Limb (tissue), 2 donors: ENCODE results near the gene TLR10.
"Not testable (repeated sequence)": the region's sequence is repeated elsewhere in the genome, so short reads cannot be mapped to it uniquely, and the experiment has no call there.

ENCODE experiments used
- DNase-seq, 2 donors: peaks; one replicate each; pipeline ENCODE4 v3.0.0-alpha.2; 2016; ENCODE audit errors: extremely low spot score in 2 of 2

The TLR10 gene, protein sequence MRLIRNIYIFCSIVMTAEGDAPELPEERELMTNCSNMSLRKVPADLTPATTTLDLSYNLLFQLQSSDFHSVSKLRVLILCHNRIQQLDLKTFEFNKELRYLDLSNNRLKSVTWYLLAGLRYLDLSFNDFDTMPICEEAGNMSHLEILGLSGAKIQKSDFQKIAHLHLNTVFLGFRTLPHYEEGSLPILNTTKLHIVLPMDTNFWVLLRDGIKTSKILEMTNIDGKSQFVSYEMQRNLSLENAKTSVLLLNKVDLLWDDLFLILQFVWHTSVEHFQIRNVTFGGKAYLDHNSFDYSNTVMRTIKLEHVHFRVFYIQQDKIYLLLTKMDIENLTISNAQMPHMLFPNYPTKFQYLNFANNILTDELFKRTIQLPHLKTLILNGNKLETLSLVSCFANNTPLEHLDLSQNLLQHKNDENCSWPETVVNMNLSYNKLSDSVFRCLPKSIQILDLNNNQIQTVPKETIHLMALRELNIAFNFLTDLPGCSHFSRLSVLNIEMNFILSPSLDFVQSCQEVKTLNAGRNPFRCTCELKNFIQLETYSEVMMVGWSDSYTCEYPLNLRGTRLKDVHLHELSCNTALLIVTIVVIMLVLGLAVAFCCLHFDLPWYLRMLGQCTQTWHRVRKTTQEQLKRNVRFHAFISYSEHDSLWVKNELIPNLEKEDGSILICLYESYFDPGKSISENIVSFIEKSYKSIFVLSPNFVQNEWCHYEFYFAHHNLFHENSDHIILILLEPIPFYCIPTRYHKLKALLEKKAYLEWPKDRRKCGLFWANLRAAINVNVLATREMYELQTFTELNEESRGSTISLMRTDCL

DNA sequence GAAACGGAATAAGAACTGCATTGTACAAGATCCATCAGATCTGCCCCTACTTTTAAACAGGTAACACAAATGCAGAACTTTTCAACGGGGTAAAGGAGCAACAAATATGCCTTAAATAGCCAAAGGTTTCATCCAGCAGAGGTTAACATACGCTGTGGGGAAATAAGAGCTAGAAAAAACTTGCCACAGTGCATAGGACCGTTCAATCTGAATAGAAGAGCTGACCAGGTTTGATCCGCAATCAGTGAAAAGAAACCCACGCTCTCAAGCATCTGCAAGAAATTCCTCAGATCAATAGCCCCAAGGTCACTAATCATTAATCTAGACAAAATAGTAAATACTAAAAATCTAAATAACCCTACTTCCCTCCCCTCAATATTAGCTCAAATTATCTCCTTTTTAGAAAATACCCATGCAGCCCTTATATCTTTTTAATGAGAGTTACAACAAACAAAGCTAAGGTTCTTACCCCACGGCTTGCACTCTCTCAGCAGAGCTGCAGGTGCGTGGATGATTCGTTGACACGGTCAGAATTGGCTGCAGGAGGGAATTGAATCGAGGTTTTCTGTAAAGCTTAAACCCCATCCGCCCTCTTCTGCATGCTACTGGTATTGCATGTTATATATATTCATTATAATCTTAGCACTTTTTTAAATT, at the start of gene TLR10:
TSS of gene TLR10 (minus strand) at position 539 of the 657 bp plus-strand sequence. CDS start 7,400 bp downstream, outside the sequence.
- DNase-seq, result peak in 1 of 2 donors; percentile 40

DNA sequence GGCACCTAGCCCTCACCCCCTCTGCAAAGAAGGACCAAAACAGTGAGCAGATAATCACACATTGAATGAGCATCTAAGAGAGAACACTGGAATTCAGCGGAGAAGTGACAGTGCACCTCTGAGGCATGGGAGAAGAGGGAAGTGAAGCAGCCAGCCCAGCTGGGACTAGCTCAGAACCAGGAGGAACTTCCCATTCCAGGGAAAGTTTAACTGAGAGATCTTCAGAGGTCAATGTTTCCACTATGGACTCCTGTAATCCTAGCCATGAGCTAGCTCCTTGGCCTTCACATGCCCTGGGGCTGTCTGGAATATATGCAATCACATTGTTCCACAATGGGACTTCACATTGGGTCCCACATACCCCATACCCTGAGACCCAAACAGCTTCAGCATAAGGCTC, 49.4 kb upstream of the TLR10 start:
- DNase-seq, result no peak

DNA sequence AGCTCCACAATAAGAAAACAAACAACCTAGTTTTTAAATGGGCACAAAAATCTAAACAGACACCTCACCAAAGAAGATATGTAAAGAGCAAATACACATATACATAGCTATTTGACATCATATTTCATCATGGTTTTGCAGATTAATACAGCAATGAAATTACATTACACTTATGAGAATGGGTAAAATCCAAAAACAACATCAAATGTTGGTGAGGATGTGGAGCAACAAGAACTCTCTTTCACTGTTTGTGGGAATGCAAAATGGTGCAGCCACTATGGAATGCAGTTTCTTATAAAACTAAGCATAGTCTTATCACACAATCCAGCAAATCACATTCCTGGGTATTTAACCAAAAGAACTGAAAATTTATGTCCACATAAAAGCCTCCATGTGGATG, 48.9 kb upstream of the TLR10 start:
- no peak for DNase-seq

DNA sequence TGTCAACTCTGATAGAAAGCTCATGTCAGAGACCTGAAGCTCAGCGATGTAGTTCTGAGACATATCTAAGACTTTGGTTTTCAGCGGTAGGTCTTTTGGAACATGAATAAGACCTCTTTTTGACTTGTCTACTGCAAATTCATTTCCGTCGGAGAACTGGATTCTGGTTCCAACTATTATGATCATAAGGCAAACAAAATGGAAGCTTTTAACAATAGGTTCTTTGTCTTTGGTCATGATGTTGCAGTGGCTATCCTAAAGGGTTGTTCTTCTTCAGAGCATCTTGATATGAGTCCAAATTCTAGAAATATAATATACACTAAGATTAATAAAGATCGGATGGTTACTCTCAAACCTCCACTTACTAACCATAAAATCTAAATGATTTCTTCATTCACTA, 46.4 kb upstream of the TLR10 start:
- DNase-seq, result no peak

DNA sequence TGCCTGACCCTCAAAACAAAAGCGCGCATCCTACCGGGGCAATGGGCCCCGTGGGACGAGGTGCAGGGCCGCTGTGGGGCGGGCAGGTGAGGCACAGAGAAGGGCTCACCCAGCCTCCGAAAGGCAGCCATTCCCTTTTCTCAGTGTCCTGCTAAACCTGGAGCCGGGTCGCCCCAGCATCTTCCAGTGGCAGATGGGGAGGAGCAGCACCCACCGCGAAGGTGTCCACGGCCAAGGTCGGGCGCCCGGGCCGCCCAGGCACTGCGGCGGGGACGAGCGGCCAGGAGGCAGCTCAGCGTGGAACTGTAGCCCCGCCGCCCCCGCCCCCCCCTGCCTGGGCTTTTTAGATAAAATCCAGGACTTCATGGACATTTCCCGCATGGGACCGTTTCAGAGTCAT, 41.0 kb upstream of the TLR10 start:
- no peak for DNase-seq

DNA sequence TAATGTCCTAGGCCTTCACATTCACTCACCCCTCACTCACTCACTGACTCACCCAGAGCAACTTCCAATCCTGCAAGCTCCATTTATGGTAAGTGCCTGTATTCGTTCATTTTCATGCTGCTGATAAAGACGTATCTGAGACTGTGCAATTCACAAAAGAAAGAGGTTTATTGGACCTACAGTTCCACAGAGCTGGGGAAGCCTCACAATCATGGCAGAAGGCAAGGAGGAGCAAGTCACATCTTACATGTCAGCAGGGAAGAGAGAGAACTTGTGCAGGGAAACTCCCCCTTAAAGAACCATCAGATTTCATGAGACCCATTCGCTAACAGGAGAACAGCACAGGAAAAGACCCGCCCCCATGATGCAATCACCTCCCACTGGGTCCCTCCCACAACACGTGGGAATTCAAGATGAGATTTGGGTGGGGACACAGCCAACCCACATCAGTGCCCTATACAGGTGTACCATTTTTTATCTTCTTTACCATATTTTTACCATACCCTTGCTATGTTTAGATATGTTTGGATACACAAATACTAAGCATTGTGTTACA, 40.0 kb upstream of the TLR10 start:
- DNase-seq, result no peak

DNA sequence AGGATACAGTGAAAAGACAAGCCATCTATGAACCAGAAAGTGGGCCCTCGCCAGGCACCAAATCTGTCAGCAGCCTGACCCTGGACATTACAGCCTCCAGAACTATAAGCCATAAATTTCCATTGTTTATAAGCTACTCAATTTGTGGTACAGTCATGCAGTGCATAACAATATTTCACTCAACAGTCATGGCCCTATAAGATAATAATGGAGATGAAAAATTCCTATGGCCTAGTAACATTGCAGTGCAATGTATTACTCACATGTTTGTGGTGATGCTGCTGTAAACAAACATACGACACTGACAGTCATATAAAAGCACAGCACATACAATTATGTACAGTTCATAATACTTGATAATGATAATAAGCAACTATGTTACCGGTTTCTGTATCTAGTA, 38.9 kb upstream of the TLR10 start:
- no peak for DNase-seq

DNA sequence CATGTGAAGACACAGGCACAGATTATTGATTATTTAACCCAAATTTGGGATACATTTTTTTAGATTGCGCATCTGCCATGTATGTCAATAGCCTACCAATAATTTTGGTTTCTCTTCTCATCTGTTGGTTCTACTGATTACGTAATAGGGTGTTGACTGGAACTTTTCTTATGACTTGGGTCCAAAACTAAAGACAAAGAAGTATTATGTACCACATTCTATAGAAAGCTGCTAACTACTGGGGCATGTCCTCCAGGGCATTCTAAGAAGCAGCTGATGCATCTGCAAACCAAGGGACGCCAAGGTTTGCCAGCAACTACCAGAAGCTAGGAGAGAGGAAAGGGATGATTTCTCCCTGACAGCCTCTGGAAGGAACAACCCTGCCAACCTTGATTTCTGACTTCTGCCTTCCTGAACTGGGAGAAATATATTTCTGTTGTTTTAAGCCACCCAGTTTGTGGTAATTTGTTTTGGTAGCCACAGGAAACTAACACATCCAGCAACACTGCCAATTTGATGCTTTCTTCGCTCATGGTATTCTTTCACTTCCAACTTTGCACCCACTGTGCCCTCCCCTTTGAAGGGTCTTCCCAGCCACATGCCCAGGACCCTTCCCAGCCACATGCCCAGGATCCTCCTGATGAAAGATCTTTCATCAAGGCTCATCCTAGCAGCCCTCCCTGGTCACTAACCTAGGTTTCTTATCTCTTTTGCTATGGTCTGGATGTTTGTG, 37.7 kb upstream of the TLR10 start:
- no peak for DNase-seq

DNA sequence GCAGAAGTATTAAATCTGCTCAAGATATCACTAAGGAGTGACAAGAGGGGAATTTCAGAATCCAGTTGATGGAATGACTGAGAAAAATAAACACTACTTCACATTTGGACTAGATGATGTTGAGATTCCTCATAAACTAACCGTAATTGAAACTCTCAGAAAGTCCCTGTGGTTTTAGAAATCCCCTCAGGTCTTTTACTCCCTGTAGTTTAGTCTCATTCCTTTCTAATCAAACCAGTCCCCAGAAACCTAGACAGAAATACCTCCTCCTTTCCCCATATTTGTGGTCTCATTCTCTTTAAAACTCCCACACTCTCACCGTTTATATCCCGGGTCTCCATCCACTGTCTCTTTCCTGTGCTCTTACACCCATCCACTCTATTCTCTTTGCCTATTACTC, 36.8 kb upstream of the TLR10 start:
- no peak for DNase-seq

DNA sequence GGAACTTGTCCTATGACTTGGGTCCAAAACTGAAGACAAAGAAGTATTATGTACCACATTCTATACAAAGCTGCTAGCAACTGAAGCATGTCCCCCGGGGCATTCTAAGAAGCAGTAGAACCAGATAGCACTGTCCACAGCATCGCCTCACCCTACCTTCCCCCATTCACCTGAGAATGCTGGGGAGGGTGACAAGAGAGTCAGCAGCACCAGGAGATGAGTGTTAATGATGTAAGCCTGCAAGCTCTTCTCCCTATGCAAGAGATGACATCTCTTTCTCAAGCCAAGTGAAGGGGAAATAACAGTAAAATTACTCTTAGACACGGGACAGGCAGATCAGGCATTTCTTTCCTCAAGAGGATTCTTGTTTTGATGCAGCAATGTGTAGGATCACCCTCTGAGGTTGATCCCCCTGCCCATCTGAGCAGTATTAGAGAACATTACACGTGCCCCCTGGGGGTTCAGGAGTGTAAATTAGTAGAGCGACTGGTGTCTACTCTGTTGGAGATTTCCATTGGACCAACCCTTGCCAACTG, 35.7 kb upstream of the TLR10 start:
- no peak for DNase-seq

DNA sequence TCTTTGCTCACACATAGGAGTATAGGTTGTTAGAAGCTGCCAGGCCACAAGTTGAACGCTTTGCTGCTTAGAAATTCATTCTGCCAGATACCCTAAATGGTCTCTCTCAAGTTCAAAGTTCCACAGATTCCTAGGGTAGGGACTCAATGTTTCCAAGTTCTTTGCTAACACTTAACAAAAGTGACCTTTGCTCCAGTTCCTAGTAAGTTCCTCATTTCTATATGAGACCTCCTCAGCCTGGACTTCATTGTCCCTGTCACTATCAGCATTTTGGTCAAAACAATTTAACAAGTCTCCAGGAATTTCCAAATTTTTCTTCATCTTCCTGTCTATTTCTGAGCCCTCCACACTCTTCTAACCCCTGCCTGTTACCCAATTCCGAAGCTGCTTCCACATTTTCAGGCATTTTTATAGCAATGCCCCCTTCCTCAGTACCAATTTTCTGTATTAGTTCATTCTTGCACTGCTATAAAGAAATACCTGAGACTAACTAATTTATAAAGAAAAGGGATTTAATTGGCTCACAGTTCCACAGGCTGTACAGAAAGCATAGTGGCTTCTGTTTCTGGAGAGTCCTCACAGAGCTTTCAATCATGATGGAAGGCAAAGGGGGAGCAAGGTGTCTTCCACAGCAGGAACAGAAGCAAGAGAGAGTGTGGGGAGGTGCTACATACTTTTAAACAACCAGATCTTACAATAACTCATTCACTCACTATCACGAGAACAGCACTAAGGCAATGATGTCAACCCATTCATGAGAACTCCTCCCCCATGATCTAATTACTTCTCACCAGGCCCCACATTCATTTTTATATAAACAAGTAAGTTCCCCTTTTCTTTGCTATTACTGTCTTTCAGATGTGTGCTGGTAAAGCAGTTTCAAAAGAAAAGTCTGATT, 33.3 kb upstream of the TLR10 start:
- DNase-seq, result no peak

DNA sequence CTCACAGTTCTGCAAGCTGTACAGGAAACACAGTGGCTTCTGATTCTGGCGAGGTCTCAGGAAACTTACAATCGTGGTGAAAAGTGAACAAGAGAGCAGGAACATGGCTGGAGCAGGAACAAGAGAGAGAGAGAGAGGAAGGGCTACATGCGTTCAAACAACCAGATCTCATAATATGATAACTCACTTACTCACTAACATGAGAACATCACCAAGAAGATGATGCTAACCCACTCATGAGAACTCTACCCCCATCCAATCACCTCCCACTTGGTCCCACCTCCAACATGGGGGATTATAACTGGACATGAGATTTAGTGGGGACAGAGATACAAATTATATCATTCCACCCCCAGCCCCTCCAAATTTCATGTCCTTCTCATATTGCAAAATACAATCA, 31.6 kb upstream of the TLR10 start:
- DNase-seq, result no peak

DNA sequence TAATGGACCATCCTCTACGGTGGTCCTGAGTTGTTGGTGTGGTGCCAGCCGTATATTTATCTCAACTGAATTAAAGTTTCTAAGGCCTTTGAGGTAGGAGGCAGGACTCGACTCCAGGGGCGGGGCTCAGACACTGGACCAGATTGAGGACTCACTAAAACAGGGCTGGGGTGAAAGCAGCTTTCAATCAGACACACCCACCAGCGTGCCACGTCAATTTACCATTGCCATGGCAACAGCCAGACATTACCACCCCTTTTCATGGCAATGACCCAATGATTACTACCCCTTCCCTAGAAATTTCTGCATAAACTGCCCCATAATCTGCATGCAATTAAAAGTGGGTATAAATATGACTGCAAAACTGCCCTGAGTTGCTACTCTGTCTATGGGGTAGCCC, 28.5 kb upstream of the TLR10 start:
- DNase-seq, result no peak

DNA sequence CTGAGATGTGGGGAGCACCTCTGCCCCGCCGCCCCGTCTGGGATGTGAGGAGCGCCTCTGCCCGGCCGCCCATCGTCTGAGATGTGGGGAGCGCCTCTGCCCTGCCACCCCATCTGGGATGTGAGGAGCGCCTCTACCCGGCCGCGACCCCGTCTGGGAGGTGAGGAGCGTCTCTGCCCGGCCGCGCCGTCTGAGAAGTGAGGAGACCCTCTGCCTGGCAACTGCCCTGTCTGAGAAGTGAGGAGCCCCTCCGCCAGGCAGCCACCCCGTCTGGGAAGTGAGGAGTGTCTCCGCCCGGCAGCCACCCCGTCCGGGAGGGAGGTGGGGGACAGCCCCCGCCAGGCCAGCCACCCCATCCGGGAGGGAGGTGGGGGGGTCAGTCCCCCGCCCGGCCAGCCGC, 24.7 kb upstream of the TLR10 start:
- not testable (repeated sequence) for DNase-seq

DNA sequence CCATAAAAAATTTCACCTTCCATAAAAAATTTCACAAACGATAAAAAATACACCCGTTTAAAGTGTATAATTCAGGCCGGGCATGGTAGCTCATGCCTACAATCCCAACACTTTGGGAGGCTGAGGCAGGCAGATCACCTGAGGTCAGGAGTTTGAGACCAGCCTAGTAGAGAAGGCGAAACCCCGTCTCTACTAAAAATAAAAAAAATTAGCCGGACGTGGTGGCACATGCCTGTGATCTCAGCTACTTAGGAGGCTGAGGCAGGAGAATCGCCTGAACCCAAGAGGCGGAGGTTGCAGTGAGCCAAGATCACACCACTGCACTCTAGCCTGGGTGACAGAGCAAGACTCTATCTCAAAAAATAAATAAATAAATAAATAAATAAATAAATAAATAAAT, 23.5 kb upstream of the TLR10 start:
- DNase-seq, result not testable (repeated sequence)

DNA sequence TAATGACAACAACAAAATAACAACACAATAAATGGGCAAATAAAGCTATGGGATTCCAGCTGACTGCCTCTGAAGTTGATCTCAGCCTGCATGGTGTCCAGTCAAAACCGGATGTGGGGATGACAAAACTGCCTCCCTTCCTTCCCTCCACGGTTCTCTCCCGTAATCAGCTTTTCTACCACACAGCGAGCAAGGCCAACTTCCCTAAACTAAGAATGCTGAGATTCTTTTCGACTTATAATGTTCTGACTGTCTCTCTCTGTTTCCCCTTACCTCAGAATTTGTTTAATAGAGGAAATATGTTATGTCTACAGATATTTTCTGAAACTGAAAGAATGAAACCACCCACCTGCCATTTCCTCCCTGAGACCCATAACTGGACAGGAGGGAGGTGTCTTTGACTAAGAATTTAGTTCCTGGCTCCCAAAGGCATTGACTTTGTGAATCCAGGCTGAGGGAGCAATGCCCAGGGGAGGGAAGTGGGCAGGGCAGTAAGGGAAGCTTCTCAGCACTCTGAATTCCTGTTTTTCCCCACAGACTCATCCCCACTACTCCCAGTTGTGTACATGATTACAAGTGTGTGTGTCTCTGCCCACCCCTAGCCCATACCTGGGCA, 22.8 kb upstream of the TLR10 start:
- no peak for DNase-seq

DNA sequence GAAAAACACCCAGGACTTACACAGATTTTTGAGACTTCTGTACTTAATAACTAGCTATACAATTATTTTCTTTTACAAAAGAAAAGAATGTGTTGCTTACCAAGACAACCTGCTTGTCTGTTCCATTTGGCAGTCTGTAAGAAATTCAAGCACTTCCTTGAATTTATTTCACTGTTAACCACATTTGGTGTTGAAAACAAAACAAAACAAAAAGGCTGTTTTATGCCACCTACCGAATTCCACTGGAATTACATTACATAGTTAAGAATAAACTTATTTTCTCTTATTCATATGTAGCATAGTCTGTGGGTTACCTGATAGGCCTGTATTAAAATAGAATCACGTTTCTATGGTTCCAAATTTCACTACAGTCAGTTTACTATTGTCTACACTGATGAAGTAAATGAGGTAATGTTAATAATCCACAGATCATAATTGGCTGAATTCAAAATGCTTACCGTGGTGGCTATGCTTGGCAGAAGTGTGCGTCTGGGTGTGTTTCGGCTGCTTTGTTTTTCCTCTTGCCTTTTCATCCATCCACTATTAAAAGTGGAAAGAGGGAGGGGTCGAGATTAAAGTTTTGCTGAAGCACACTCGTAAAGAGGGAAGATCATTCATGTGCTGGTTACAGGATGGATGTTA, 22.0 kb upstream of the TLR10 start, which contains the start of gene TLR1:
TSS of gene TLR1 (minus strand) at position 138 of the 642 bp plus-strand sequence. CDS start 5,960 bp downstream, outside the sequence.
- DNase-seq, result peak in 1 of 2 donors; percentile 63

DNA sequence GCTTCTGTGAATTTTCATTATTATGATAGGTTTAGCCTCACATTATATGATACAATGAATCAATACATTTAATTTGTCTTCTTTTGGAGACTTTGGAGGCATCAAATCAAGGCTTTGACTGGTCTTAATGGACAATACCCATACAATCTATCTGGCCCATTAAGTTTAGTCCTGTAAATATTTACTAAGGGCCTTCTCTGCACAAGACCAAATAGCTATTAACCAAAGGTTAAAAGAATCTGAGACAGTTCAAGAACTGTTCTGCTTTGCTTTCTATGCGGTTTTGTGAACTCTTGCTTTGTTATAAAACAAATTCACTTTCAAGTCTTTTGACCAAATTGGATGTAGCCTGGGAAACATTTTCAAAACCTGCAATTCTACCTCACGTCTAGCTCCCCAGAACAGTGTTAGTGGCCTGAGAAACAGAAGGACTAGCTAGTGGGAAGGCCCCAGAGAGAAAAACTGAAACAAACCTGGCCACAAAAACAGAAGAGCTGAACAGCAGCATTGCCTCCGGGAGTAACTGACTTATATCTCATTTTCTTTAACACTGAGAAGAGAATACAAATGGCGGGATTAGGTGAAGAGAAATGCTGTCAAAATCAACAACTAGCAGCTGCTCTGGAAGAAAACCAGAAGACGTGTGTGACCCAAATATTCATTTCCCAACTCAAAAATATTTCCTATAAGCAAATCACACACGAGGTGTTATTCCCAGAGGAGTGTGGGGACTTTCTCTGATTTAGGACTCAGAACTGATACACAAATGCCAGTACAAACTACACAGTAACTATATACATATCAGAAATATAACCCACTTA, 21.3 kb upstream of the TLR10 start:
- DNase-seq, result peak in 1 of 2 donors; percentile 10
